Epithelial cell of prostate (primary cell): ENCODE results near the gene ALDH5A1.

Experiments
- DNase-seq: peaks from one replicate; pipeline ENCODE4 v3.0.0-alpha.2; 2011; ENCODE audit warnings: low read depth, low spot score
- H3K27ac ChIP-seq: fragments of 450-650 bp; 2 replicates; pipeline ENCODE4 v1.5.1; 2017; ENCODE audit warnings: mild to moderate bottlenecking

The ALDH5A1 gene

DNA sequence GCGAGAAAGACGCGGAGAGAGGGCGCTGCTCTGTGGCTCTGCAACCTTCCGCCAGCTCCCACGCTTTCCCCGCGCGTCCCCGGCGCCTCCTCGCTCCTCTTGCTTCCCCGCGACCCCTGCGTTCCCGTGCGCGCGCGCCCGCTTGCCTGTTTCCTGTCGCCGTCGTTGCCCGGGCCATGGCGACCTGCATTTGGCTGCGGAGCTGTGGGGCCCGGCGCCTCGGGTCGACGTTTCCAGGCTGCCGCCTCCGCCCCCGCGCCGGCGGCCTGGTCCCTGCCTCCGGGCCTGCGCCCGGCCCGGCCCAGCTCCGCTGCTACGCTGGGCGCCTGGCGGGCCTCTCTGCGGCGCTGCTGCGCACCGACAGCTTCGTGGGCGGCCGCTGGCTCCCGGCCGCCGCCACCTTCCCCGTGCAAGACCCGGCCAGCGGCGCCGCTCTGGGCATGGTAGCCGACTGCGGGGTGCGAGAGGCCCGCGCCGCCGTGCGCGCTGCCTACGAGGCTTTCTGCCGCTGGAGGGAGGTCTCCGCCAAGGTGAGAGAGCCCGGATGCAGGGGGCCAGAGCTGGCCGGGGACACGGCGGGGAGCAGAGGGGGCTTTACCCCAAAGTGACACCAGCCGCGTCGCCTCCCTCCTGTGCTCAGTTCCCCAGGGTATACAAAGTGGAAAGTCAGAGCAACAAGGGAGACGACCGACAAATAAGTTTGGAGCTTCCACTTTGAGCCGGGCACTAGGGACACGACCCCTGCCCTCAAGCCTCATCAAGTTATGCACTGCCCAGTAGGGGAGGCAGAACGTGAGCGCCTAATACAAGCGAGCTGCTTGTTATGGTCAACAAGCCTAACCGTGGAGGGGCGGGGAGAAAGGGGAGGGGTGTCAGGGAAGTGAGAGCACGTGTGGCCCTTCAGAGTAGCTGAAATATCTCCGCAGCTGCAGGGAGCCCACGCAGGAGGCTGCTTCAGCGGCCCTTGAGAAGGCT, at the start of gene ALDH5A1:
ALDH5A1 (plus strand) TSS at position 149 of the 975 bp plus-strand sequence; CDS start at position 177, 28 bp downstream.
- DNase-seq, result no peak
- no peak within 1 kb of the TSS for H3K27ac ChIP-seq

DNA sequence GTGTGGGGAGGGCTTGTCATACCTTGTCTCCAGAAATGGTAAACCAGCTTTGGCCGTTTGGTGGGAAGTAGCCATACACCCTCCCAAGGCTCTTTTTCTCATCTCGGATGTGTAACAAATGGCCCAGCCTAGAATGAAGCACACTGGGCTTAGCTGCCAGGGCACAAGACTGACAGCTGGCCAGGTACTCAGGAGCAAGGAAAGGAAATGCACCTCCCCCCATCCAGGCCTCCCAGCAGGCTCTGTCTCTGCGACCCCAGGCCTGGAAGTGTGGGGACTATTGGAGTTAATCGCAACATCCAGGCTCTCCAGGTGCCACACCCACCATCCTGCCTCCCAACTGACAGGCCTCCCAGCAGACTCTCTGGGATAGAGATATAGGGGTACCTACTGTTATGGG, 49.1 kb upstream of the ALDH5A1 start:
- no peak for DNase-seq
- H3K27ac ChIP-seq, result no peak overlapping the region

DNA sequence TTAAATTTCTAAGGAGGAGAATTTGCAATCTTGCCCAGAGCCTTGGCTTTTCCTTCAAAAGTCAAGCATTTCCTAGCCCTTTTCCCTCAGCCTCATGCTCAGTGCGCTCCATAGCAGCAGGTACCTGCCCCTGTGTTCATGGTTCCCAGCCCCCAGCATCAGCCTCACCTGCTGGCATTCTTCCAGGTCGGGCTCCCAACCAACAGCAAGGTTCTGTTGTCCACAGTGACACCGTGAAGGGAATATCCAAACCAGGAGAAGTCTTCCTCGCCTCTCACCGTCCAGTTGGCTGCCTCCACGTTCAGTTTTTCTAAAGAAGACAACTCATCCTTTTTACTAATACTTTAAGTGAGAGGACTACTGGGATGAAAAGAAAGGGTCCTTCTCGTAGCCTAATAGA, 48.1 kb upstream of the ALDH5A1 start:
- DNase-seq, result no peak
- no peak overlapping the region for H3K27ac ChIP-seq

DNA sequence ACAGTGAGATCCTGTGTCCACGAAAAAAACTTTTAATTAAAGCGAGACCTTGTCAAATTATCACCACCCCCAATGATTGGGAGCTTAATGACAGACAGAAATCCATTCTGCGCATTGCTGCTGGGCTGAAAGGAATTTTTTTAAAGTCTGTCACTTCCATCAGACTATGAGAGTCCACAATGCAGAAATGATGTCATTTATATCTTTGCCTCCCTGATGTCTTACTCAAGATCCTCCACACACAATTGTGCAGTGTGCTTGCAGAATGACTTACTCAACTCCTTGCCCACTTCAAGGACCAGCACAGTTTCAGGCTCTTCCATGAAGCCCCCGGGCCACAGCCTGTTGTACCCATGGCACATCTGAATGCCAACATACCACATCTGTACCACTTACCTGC, 46.4 kb upstream of the ALDH5A1 start:
- H3K27ac ChIP-seq, result peak overlapping the region; percentile 48
- no peak for DNase-seq

DNA sequence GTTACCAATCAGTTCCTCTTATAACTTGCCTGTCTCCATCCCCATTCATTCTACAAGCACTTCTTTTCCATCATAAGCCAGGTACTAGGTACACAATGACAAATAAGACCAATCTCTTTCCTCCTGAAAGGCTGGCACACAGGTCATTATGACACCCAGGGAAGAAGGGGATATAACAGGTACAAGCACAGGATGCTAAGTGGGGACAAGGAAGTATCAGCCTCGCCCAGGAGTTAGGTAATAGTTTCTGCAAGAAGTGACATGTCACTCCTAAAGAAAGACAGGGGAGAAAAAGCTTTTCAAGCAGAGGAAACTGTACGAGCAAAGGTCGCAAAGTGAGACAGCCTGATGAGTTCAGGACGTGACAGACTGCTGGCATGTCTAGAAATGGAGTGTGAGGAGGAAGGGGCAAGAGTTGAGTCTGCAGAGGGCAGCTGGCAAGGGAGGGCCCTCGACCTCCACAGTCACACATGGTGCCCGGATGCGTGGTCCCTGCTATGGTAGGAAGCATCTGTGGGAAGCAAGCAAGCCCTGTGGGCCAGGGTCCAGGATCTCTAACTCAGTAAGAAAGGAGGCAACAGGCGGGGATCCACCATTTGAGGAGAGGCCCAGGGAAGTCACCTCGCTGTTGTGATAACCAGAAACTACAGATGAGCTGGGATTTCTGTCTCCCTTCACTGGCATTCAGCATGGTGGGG, 45.8 kb upstream of the ALDH5A1 start:
- H3K27ac ChIP-seq, result peak overlapping the region; percentile 48
- DNase-seq, result peak; percentile 26

DNA sequence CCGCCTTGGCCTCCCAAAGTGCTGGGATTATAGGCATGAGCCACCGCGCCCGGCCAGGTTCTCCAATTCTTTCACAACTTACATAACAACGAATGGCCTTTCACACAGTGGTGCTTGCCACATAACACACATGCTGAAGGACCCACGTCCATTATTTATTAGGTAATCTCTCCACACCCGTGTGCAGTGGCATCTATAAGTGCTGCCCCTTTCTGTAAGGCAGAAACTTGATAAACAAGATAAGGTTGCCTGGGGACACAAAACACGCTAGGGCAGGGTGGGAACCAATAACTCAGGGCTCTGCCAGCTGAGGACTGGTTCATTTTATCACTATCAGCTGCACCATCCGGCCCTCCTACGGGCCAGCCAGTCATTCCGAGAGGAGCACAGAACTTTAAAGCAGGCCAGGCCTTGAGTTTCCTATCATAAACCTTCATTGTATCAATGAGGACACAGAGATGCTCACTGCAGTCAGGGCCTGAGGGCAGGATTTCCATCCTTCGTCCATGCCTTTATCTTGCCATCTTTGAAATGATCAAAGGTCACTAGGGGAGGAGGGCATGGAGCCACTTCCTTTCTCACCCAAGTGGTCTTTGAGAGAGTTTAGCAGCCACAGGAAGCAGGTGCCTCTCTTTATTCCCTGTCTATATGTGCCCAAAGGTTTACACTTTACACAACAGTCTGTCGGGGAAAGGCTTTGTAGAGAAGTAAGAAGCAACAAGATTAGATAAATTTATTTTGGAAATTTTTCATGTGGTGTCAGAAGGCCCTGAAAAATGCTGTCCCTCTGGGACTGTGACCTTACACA, 43.0 kb upstream of the ALDH5A1 start:
- H3K27ac ChIP-seq, result no peak overlapping the region
- DNase-seq, result no peak

DNA sequence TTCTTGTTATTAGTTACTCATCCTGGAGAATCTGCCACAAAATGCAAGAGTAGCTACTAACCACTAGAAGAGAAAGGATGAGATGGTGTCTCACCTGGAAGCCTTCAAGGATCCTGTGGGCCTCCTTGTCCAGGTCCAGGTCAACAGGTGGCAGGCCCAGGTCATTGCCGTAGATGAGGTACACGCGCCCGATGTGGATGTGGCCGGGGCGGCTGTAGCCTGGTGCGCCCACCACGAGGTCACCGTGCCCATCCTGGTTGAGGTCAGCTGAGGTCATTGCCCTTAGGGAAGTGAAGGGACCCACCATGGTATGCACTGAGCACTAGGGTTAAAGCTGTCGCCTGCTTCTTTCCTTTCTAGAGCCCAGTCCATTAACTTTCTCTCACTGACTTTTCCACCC, 40.8 kb upstream of the ALDH5A1 start:
- DNase-seq, result no peak

DNA sequence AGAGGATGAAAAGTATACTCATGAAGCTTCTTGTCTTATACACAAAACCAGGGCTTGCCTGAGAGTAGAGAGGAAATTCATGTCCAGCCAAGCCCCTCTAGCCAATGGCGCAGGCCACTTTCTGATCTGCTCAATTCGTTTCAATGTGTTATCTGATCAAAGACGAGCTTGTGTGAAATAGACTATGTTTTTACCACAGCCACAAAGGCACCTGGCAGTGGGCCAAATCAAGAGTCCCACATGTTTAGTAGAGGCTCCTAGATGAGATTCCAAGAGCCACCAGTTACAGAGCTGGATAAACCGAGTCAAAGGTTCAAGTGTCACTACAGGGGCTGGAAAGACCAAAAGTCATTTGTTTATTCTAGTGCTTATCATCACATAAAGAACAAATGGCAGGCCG, 40.3 kb upstream of the ALDH5A1 start:
- no peak for DNase-seq
- no peak overlapping the region for H3K27ac ChIP-seq

More for the DNA sequence above, 40.8 kb upstream of the ALDH5A1 start:
- H3K27ac ChIP-seq, result no peak overlapping the region

DNA sequence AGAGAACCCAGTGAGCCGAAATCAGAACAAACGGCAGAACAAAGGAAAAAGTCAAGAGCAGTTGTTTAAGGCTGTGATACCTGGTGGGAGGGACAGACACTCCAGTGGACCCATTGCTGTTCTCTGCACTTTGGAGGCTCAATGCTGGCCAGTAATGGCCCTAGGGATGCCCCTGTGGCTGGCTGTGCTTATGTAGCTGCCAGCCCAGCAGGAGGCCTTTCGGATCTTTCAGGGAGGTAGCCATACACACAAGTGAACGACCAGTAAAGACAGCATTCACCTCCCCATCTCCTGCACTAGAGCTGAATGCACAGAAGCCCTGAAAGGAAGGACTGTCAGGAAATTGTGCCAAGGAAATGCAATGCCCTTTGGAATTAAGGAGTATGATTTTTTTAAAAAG, 39.7 kb upstream of the ALDH5A1 start:
- no peak overlapping the region for H3K27ac ChIP-seq
- DNase-seq, result no peak

DNA sequence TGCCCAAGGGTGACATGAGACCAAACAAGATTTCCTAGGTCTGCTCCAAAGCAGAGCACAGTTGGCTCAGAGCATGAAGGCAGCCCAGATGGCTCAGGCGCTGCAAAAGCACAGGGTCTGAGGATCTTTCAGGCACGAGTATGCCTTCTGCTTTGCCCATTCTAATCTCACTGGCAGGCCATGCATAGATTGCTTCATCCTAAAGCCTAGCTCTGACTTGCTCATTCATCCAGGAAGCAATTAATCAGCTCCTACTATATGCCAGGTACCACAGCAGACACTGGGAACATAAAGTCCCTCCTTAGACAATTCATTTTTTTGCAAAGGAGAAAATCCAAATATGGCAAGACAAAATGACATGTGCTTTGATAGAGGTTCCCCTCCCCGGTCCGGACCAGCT, 36.6 kb upstream of the ALDH5A1 start:
- DNase-seq, result peak; percentile 20
- peak overlapping the region; percentile 13 for H3K27ac ChIP-seq

DNA sequence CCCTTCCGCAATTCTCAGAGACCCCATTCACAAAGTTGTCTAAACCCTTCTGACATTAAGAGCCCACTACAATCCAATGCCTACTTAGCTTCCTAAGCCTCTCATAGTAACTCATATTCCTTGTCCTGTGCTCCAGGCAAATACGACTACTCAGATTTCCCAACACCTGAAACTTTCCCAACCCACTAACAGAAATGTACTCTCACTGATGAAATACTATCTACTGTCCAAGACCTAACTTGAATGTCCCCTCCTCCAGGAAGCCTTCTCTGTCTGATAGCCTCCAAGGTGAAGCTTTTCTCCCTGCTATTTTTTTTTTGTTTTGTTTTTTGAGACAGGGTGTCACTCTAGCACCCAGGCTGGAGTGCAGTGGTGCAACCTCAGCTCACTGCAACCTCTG, 35.8 kb upstream of the ALDH5A1 start:
- DNase-seq, result no peak
- no peak overlapping the region for H3K27ac ChIP-seq

DNA sequence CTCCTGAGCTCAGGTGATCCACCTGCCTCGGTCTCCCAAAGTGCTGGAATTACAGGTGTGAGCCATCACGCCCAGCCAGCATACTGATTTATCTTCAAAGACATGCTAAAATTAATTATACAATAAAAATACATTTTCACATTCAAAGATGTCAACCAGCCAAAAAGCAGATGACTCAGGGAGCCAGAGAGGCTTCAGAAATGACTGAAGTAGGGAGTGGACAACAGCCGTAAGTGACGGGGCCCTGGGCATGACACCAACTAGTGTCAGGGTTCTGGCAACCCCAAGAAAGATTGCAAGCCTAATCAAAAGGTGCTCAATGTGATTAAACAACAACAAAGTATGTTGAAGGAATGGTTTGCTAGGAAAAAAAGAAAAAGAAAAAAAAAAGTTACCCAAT, 33.8 kb upstream of the ALDH5A1 start:
- no peak for DNase-seq
- H3K27ac ChIP-seq, result no peak overlapping the region

DNA sequence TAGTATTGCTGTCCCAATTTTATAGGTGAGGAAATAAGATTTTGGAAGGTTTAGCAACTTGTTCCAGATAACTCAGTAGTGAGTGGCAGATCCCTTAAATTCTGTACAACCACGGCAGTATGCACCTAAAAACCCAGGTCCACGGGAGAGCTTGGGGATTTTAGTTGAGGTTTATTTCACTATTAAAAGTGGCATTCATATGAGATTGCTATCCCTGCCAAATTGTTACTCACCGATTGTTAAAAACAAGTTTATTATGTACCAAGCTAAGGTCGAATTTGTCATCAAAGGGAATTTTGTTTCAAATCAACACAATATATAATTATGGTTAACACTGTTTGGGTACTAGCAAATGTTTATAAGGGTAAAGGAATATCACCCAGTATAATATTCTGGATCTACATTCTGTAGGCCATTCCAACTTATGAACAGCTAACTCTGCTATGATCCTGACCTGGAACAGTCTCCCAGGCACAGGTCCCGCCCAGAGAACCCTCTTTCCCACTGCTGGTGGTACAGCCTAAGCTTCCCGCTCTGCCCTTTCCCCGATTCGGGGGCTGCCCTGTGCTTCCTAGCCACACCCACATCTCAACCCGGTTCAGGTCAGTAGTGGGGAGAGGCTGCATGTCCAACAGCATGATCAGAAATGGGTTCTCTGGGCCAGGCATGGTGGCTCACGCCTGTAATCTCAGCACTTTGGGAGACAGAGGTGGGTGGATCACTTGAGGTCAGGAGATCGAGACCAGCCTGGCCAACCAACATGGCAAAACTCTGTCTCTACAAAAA, 30.3 kb upstream of the ALDH5A1 start:
- no peak overlapping the region for H3K27ac ChIP-seq
- no peak for DNase-seq

DNA sequence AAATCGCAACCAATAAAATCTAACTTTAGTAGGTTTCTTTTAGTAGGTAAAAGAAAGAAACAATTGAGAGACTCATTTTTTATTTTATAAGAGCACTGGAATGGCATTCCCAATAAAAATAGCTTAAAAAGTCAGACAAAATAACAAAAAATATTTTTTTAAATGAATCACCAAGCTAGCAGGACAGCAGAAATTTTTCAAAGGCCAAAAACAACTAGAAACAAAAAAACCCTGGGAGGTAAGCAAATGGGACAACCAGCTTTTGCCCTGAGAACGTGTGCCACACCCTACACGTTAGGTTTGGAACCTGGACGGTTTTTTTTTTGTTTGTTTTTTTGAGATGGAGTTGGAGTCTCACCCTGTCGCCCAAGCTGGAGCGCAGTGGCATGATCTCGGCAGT, 25.0 kb upstream of the ALDH5A1 start:
- no peak for DNase-seq
- no peak overlapping the region for H3K27ac ChIP-seq

DNA sequence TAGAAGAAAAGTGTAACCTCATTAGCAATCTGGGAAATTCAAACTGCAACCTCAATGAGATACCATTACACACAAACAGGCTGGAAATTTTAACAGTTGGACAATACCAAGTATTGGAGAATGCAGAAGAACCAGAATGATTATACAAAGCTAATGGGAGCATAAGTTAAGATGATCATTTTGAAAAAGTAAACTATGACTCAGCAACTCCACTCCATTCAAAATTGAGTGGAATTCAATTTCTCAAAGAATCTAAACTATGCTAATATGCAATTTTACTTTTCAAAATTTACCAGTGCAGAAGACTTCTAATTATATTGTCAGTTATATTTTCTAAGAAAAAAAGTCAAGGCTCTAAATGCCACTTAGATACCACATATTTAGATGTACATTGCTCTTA, 22.6 kb upstream of the ALDH5A1 start:
- no peak for DNase-seq
- no peak overlapping the region for H3K27ac ChIP-seq

DNA sequence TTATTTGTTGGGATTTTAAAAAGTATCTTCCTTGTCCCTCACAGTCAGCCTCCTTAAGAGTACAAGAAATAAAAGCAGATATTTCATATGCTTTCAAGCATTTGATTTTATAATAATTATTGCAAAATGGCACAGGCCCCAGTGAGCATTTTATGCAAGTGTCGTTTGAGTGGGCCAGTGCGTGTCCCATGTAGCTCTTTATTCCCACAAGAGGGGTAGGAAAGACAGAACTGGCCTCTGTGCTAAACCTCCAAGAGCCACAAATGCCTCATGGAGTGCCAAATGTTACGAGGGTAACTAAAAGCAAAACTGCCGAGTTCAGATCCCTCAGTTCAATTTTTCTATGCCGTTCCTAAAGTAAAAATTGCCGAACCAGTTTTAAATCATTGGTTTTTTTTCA, 18.1 kb upstream of the ALDH5A1 start:
- H3K27ac ChIP-seq, result no peak overlapping the region
- no peak for DNase-seq

DNA sequence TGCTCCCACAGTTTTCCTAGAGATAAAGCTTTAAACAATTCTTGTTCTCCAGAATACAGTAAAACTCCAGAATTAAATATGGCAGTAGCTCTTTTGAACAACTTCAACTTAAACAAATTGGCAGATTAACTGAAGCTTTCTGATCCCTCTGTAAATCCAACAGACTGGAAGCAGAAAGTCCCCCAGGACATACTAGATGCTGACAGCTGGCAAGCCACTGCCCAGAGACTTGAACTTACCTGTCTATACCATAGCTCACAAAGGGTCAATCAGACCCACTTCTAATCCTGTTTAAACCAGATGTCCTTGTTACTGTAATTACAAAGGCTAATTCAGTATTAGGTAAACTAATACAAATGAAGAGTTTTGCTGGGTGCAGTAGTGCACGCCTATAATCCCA, 17.7 kb upstream of the ALDH5A1 start:
- no peak overlapping the region for H3K27ac ChIP-seq
- DNase-seq, result no peak

DNA sequence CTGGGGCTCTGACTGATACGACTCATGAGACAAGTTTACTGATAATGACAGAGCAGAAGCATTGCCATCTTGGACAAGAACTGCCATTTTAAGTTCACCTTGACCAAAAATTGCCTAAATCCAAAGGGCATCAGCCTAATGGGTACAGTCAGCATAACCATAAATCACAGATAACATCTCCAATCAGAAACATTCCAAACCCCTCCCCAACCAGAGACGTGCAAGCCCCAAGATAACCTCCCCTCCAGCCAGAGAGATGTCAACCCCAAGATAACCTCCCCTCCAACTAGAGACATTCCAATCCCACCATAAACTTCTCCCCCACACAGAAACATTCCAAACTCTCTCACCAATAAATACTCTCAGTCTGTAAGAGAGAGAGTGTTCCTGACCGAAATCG, 15.9 kb upstream of the ALDH5A1 start:
- H3K27ac ChIP-seq, result no peak overlapping the region
- DNase-seq, result no peak

DNA sequence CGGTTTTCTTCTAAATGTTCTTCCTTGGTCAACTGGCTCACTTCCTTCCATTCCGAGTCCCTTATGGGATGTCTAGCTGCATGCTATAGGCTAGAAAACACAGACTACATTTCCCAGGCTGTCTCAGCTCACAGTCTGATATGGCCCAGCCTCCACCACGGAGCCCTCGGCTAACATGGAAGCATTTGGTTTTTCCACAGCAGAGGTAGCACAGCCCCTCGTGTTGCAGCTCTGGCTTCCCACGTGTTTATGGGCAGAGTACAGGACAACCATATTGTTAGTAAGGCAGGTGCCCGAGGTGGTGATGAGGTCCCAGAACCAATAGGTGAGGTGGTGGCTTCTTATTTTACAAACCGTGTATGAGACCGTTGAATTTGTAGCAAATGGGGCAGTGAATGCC, 14.1 kb upstream of the ALDH5A1 start:
- no peak overlapping the region for H3K27ac ChIP-seq
- DNase-seq, result no peak

DNA sequence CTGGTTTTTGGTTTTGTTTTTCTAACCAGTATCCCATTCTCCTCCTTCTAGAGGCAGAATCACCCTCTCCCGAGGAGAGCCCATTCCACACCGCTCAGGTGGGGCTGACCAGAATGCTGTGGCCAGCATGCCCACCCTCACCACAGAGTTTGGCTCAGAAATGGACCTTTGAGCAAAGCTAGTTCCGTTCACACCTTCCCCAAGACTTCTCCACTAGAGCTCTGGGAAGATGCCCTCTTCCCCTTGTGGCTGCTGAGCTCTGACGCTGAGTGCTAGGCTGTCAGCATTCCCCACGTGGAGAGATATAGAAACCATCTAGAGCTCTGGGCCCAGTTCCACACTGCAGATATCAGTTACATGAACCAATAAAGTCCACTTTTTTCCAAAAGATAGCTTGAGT, 13.3 kb upstream of the ALDH5A1 start:
- H3K27ac ChIP-seq, result no peak overlapping the region
- no peak for DNase-seq
